DMS 273 (cell line): Measurements from ENCODE around the gene GCNT2.
"Not testable (repeated sequence)": the region's sequence is repeated elsewhere in the genome, so short reads cannot be mapped to it uniquely, and the experiment has no call there.

Source experiments
- DNase-seq: peaks from one replicate; lab custom pipeline; 2025; ENCODE audit not compliant: unreplicated experiment; lab: John Stamatoyannopoulos, UW

GCNT2 gene

GRCh38 chr6:10543488-10543887 is 22.3 kb downstream of the GCNT2 start:
- no peak for DNase-seq

- DNase-seq, result no peak
These were observed 24.3 kb downstream of the GCNT2 start for GRCh38 chr6:10545482-10545881.

- DNase-seq, result no peak
These were observed 26.7 kb downstream of the GCNT2 start for GRCh38 chr6:10547809-10548208.

GRCh38 chr6:10550764-10551163 is 29.6 kb downstream of the GCNT2 start:
- DNase-seq, result no peak

GRCh38 chr6:10552270-10552810 is 31.2 kb downstream of the GCNT2 start:
- no peak for DNase-seq

- DNase-seq, result no peak
These were observed 32.7 kb downstream of the GCNT2 start for GRCh38 chr6:10553871-10554270.

GRCh38 chr6:10554826-10555225 is 33.7 kb downstream of the GCNT2 start:
- no peak for DNase-seq

GRCh38 chr6:10555625-10556309 is 34.6 kb downstream of the GCNT2 start:
- DNase-seq, result peak; percentile 83

- no peak for DNase-seq
These were observed 35.4 kb downstream of the GCNT2 start for GRCh38 chr6:10556589-10556988.

- DNase-seq, result no peak
These were observed 35.8 kb downstream of the GCNT2 start for GRCh38 chr6:10556992-10557391.

- DNase-seq, result no peak
These were observed 36.8 kb downstream of the GCNT2 start for GRCh38 chr6:10557913-10558312.

- no peak for DNase-seq
These were observed 37.4 kb downstream of the GCNT2 start for GRCh38 chr6:10558565-10558964.

GRCh38 chr6:10559522-10560152 is 38.5 kb downstream of the GCNT2 start:
- no peak for DNase-seq

GRCh38 chr6:10561611-10562199 is 40.6 kb downstream of the GCNT2 start:
- DNase-seq, result no peak

GRCh38 chr6:10564975-10565673 is 44.0 kb downstream of the GCNT2 start:
- no peak for DNase-seq

GRCh38 chr6:10565913-10566312 is 44.8 kb downstream of the GCNT2 start:
- DNase-seq, result no peak

- no peak for DNase-seq
These were observed 46.3 kb downstream of the GCNT2 start for GRCh38 chr6:10567256-10568026.

- no peak for DNase-seq
These were observed 48.4 kb downstream of the GCNT2 start for GRCh38 chr6:10569392-10570127.

GRCh38 chr6:10575519-10575918 is 54.4 kb downstream of the GCNT2 start:
- not testable (repeated sequence) for DNase-seq

GRCh38 chr6:10576226-10576625 is 55.1 kb downstream of the GCNT2 start:
- DNase-seq, result no peak
